ENCODE data around the gene IFT80.

The IFT80 gene

GRCh38 chr3:160399125-160400029 lies at the start of gene IFT80, which contains the start of gene SMC4:
Gene IFT80 (minus strand): TSS chr3:160399225. CDS start chr3:160384600, 14,625 bp downstream.
Gene SMC4 (plus strand): TSS chr3:160399650. CDS start chr3:160400827, 1,177 bp downstream.
- in situ Hi-C loops (cut with MboI; ENCODE audit: low pct_unique_long_range_greater_than_20kb, low sequenced_read_pairs), result no loop called here
- peak; percentile 96 for DNase-seq

DNA sequence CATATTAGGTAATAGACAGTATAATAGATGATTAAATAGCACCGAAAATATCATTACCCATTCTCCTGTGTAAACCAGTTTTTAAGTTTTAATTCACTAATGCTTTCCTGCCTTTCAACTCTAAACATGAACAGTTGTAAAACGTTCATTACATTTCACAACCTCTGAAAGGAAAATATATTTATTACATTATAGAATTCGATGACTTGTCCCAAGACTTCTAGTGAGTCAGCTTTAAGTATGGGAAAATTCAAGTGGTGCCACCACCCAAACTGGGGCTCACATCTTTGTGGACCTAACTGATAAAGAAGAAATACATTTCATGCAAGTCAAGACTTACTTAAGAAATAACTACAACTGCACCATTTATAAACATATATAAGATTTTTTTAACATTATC lies 48.5 kb upstream of the IFT80 start:
- in situ Hi-C loops (cut with MboI; ENCODE audit: low pct_unique_long_range_greater_than_20kb, low sequenced_read_pairs), result no loop called here
- DNase-seq, result no peak

DNA sequence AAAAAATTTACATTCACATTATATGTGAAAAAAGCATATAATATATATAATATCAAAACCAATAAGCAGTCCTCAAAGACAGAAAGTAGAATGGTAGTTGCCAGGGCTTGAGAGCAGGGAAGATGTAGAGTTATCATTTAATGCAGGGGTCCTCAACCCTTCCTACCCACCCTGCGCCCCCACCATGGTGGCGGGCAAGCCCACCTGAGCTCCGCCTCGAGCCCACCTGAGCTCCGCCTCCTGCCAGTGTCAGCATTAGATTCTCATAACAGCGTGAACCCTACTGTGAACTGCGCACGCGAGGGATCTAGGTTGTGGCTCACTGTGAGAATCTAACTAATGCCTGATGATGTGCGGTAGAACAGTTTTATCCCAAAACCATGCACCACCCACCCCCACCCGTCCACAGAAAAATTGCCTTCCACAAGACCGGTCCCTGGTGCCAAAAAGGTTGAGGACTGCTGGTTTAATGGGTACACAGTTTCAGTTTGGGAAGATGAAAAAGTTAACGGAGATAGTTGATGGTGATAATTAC lies 47.6 kb upstream of the IFT80 start:
- DNase-seq, result no peak
- in situ Hi-C loops (cut with MboI; ENCODE audit: low pct_unique_long_range_greater_than_20kb, low sequenced_read_pairs), result no loop called here

GRCh38 chr3:160445854-160446253 lies 46.8 kb upstream of the IFT80 start:
- in situ Hi-C loops (cut with MboI; ENCODE audit: low pct_unique_long_range_greater_than_20kb, low sequenced_read_pairs), result no loop called here
- DNase-seq, result no peak

DNA sequence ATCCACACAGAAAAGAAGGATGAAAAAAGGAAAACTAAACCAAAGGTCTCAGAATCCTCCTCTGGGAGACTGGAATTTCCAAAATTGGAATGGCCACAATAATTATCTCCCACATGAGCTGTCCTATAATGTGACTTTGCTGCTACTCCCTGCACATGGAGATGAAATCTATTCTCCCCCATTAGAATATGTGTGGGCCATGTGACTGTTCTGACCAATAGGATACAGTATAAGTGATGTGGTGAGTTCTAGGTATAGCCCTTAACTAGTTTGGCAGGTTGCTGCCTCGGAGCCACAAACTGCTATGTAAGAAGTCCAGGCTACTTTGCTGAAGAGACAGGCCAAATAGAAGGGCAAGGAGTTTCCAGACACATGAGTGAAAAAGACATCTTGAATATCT lies 45.4 kb upstream of the IFT80 start:
- DNase-seq, result no peak
- in situ Hi-C loops (cut with MboI; ENCODE audit: low pct_unique_long_range_greater_than_20kb, low sequenced_read_pairs), result no loop called here

DNA sequence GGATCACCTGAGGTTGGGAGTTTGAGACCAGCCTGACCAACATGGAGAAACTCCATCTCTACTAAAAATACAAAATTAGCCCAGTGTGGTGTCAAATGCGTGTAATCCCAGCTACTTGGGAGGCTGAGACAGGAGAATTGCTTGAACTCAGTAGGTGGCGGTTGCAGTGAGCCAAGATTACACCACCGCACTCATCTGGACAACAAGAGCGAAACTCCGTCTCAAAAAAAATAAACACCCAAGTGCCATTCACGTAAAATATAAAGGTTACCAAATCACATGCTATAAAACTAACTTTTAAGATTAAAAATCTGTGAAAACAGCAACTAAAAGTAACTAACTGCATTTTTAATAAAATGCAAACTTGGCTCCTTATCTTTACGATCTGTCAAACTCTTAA lies 41.7 kb upstream of the IFT80 start:
- DNase-seq, result no peak
- in situ Hi-C loops (cut with MboI; ENCODE audit: low pct_unique_long_range_greater_than_20kb, low sequenced_read_pairs), result no loop called here

DNA sequence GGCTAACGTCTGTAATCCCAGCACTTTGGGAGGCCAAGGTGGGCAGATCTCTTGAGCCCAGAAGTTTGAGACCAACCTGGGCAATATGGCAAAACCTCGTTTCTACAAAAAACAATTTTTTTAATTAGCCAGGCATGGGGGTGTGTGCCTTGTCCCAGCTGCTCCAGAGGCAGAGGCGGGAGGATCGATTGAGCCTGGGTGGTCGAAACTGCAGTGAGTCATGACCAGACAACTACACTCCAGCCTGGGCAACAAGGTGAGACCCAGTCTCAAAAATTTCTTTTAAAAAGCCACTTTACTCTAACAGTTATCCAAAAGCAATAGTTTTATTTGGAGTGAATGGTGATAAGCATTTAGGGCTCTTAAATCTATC lies 38.0 kb upstream of the IFT80 start:
- no peak for DNase-seq
- in situ Hi-C loops (cut with MboI; ENCODE audit: low pct_unique_long_range_greater_than_20kb, low sequenced_read_pairs), result no loop called here

DNA sequence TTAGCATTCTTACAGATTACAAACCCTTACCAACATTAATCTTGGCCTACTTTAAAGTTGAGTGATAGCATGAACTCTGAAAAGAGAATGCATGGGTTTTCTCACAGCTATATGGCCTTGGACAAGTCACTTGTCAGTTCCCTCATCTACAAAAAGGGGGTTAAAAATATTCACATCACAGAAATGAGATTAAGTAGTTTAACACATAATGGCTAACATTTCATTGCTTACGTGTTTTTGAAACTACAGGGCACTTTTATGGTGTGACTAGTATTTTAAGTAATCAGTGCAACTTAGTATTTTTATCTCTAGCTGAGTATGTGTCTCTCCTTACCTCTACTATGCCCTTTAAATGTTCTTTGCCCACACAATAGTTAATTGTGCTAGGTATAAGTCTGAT lies 36.7 kb upstream of the IFT80 start:
- no peak for DNase-seq
- in situ Hi-C loops (cut with MboI; ENCODE audit: low pct_unique_long_range_greater_than_20kb, low sequenced_read_pairs), result no loop called here

DNA sequence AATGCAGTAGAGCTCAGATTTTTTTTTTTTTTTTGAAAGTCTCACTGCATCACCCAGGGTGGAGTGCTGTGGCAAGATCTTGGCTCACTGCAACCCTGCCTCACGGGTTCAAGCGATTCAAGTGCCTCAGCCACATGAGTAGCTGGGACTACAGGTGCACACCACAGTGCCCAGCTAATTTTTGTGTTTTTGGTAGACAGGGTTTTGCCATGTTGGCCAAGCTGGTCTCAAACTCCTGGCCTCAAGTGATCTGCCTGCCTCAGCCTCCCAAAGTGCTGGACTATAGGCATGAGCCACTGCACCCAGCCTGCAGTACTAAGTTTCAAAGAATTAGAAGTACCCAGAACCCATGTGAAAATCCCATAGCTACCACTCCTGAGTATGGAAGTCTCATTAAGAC lies 36.1 kb upstream of the IFT80 start:
- DNase-seq, result no peak
- in situ Hi-C loops (cut with MboI; ENCODE audit: low pct_unique_long_range_greater_than_20kb, low sequenced_read_pairs), result no loop called here

DNA sequence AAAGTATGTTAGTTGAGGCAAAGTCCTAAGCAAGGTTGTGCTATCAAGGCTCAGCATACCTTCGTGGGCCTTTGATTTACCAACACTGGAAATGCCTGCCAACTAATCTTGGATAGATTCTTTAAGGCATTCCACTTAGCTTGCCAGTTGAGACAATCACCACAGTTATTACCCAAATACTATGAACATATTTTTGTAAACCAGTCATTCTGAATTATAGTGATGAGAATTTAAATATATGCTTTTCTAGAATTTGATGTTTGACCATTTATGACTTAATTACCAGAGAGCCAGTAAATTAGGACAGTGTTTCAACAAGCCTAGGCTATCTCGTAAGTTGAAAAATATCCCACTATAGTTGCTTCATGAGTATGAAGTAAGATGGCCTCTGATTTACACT lies 35.0 kb upstream of the IFT80 start:
- no peak for DNase-seq
- in situ Hi-C loops (cut with MboI; ENCODE audit: low pct_unique_long_range_greater_than_20kb, low sequenced_read_pairs), result no loop called here

GRCh38 chr3:160427832-160428424 lies 28.9 kb upstream of the IFT80 start:
- no peak for DNase-seq
- in situ Hi-C loops (cut with MboI; ENCODE audit: low pct_unique_long_range_greater_than_20kb, low sequenced_read_pairs), result no loop called here

DNA sequence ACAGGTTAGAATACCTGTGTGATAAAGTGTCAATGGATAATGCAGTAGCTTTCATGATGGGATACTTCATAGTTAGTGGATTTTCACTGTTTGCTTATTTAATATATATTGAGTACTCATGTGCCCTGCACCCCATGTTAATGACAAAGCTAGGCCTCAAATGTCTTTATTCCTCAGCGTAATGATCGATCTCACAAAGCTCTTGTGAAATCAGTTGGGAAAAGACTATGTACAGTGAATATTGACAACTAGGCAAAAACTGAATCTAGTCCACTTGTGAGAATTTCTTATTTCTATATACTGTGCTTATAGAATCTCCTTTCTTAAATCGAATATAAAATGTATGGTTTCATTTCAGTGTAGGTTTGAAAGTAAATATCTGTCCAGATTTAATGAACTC lies 18.3 kb upstream of the IFT80 start:
- no peak for DNase-seq
- in situ Hi-C loops (cut with MboI; ENCODE audit: low pct_unique_long_range_greater_than_20kb, low sequenced_read_pairs), result no loop called here

DNA sequence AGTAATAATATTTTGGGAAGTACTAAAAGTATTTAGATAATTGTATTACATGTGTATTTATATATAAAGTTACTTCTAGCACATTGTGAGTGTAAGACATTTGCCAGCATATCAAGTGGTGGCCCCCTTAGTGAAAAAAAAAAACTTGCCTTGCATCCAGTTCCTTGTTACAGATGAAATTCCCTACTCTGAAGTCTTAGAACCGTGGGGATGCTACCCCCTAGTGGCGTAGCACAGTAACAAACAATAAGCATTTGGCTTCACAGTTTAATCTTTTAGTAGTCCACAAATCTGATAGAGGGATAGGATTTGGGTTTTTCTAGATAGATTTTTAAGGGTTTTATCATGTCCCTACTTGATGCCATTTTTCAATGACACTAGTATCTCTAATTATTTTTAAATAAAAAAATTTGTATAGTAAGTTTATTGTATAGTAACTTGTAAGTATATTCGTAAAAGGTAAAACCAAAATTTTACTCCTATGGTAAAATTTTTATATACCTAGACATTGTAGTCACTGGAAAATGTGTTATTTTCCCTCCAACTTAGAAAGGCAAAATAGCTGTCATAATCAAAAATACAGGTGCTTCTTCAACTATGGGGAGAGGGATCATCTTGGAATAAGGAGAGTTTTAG lies 14.7 kb upstream of the IFT80 start:
- in situ Hi-C loops (cut with MboI; ENCODE audit: low pct_unique_long_range_greater_than_20kb, low sequenced_read_pairs), result no loop called here
- peak; percentile 73 for DNase-seq

GRCh38 chr3:160412477-160412876 lies 13.5 kb upstream of the IFT80 start:
- in situ Hi-C loops (cut with MboI; ENCODE audit: low pct_unique_long_range_greater_than_20kb, low sequenced_read_pairs), result no loop called here

GRCh38 chr3:160409812-160410610 lies 11.0 kb upstream of the IFT80 start:
- in situ Hi-C loops (cut with MboI; ENCODE audit: low pct_unique_long_range_greater_than_20kb, low sequenced_read_pairs), result no loop called here
- no peak for DNase-seq

More at GRCh38 chr3:160412477-160412876, 13.5 kb upstream of the IFT80 start:
- DNase-seq, result no peak

GRCh38 chr3:160403796-160404470 lies 4.9 kb upstream of the IFT80 start:
- peak; percentile 34 for DNase-seq
- in situ Hi-C loops (cut with MboI; ENCODE audit: low pct_unique_long_range_greater_than_20kb, low sequenced_read_pairs), result no loop called here

- in situ Hi-C loops (cut with MboI; ENCODE audit: low pct_unique_long_range_greater_than_20kb, low sequenced_read_pairs), result no loop called here
- DNase-seq, result no peak
Measured at GRCh38 chr3:160403028-160403545, 4.1 kb upstream of the IFT80 start.

DNA sequence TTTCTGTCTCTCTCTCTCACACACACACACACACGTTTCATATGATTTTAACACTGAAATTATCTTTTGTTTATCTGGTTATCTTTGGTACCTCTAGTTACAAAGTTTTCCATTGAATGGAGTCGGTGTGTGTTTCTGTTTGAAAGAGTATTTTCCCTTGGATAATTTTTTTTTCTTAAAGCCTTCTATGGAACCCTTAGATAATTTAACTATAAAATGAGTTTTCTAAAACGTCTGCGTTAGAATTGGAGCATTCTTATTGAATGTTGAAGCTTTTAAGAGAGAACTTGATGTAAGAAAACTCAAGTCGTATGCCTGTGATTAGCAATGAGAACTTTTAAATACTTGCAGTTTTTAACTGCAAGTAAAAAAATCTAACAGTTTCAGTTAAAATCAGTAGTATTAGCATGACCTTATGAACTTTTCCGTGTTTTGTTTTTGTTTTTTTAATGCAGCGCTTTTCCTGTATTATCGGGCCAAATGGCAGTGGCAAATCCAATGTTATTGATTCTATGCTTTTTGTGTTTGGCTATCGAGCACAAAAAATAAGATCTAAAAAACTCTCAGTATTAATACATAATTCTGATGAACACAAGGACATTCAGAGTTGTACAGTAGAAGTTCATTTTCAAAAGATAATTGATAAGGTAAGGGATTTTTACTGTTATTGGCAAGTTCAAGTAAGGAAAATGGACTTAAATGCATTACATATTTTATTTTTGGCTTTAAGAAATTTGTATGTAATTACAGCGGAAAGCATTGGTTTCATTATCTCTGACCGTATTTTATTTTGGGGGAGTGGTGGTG lies 3.4 kb upstream of the IFT80 start:
- in situ Hi-C loops (cut with MboI; ENCODE audit: low pct_unique_long_range_greater_than_20kb, low sequenced_read_pairs), result no loop called here
- no peak for DNase-seq

Data from KBM-7 (cell line).